ENCODE results near the gene PCBP4. TPM values are rescaled to one million over a fixed set of nuclear protein-coding genes. Genes with fewer than 3 reads are reported as not detected.

The PCBP4 gene
- polyA plus RNA-seq, 3 donors: 0.09 to 1.3 (median 0.22) TPM

DNA sequence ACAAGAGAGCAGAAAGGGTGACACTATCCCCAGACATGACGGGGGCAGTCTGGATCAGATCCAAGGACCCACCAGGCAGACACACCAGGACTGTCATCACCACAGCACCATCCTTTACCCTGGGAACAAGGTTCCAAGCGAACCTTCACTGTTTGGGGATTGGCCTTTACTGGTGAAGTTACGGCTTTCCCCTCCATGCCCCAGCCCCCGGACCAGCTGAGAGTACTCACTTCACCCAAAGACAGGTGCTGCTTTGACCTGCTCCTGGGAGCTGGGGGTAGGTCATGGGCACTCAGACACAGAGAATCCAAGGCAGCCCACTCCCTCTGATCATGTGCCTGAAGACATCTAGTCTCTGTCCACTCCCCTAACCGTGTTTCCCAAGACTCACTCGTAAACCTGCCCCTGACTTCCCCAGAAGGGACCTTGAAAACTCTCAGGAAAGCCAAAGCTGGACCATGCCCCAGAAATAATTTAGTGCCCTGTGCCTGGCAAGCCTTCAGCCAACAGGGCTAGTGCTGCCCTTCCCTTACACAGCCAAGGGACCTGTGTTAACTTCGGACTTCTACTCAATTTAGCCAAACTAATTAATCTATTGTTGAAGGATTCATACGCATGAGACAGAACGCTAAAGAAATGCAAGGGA is 28.4 kb downstream of the PCBP4 start:
- no peak overlapping the region for H3K27ac ChIP-seq (ENCODE audit: low read depth in 1 of 2, low read length in 2 of 2)
- H3K9me3 ChIP-seq (replicated peaks in 1 of 2; ENCODE audit: control insufficient read depth in 1 of 2, insufficient read depth in 1 of 2, low read length in 2 of 2): no peaks in the 10 kb centered on the region
- H3K36me3 ChIP-seq (replicated peaks in 1 of 2; ENCODE audit: control insufficient read depth in 1 of 2, insufficient read depth in 2 of 2, low read length in 2 of 2): peaks cover 38 to 55% of the 10 kb centered on the region in 2 donors
- H3K4me1 Mint-ChIP-seq: peaks cover 28% of the 10 kb centered on the region
- H3K27ac Mint-ChIP-seq: no peak overlapping the region
- no peaks in the 10 kb centered on the region for H4K20me1 ChIP-seq (ENCODE audit: insufficient read depth, low read length)
- TF ChIP-seq, protein P1, sequence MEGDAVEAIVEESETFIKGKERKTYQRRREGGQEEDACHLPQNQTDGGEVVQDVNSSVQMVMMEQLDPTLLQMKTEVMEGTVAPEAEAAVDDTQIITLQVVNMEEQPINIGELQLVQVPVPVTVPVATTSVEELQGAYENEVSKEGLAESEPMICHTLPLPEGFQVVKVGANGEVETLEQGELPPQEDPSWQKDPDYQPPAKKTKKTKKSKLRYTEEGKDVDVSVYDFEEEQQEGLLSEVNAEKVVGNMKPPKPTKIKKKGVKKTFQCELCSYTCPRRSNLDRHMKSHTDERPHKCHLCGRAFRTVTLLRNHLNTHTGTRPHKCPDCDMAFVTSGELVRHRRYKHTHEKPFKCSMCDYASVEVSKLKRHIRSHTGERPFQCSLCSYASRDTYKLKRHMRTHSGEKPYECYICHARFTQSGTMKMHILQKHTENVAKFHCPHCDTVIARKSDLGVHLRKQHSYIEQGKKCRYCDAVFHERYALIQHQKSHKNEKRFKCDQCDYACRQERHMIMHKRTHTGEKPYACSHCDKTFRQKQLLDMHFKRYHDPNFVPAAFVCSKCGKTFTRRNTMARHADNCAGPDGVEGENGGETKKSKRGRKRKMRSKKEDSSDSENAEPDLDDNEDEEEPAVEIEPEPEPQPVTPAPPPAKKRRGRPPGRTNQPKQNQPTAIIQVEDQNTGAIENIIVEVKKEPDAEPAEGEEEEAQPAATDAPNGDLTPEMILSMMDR (IDR thresholded peaks at IDR 0.05): no peak
- no peaks in the 10 kb centered on the region for H3K27me3 Mint-ChIP-seq (ENCODE audit: low read depth in 3 of 3)
- no peak for DNase-seq
- no peaks in the 10 kb centered on the region for H3K27me3 ChIP-seq (ENCODE audit: control insufficient read depth in 2 of 2, insufficient read depth in 2 of 2, low read length in 2 of 2)
- H3K4me3 ChIP-seq (replicated peaks in 1 of 3; ENCODE audit: low read depth in 2 of 3, low read length in 3 of 3): no peak overlapping the region
- H3K9ac ChIP-seq (ENCODE audit: insufficient read depth, low read length, poor library complexity, severe bottlenecking): no peak overlapping the region
- H3K9me3 Mint-ChIP-seq: peaks cover 0 to 2% (median 0%) of the 10 kb centered on the region in 7 donors
- H3K4me2 ChIP-seq (replicated peaks; ENCODE audit: extremely low read depth, low read length, poor library complexity, severe bottlenecking): no peak overlapping the region
- peaks cover 19% of the 10 kb centered on the region for H3K79me2 ChIP-seq (ENCODE audit: insufficient read depth, low read length)
- H3K4me1 ChIP-seq (ENCODE audit: control insufficient read depth in 1 of 2, insufficient read depth in 2 of 2, low read length in 2 of 2): peaks cover 22 to 27% of the 10 kb centered on the region in 2 donors
- 91% methylated on average over 3 of the region's 9 CpGs for WGBS (ENCODE audit: insufficient coverage)
- intact Hi-C loops (cut with micrococcal nuclease): loop anchor here in 1 of 2 donors (5.0 kb wide), 1 partner anchor 183 kb away; no protein-coding TSS in a partner anchor
- peaks cover 48 to 52% of the 10 kb centered on the region in 2 donors for H3K36me3 Mint-ChIP-seq
- H3K4me3 Mint-ChIP-seq: peak overlapping the region in 1 of 2 donors; percentile 9
- no peak overlapping the region for H2AFZ ChIP-seq (ENCODE audit: insufficient read depth, low read depth, low read length, poor library complexity, severe bottlenecking)

DNA sequence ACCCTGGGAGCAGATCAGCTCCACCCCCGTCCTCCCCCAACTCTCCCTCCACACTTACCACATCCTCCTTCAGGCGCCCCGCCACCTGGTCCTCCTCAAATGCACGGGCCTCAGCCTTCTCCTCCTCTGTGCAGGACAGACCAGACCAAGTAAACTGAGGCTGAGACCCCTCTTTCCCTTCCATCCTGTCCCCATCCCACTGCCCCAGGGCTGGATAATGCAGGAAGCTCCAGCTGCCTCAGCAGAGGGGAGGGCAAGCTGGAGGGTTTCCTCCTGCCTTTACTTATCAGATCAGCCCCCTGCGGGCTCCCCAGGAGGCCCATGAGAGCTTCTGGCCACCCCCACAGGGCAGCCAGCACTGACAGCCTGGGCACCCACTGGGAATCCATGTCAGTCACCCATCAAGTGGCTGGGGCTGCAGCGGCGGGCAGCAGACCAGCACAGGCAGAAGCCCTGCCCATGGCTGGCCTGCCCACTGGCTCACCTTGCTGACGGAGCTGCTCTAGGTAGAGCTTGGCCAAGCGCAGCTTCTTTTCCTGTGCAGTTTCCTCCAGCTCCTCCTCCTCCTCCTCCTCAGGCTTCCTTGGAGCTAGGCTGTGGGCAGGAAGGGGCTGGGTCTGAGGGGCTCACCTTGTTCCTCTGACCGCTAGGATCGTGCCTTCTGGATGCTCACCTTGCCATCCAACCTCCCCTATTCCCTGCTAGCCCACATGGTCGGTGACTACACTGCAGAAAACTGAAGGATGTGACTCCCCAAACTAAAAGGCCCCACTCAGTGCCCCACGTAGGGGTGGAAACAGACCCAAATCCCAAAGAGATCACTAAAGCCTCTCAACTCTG is 29.4 kb downstream of the PCBP4 start:
- Histone ChIP-seq H3K4me3 (replicated peaks in 1 of 3; ENCODE audit: low read depth in 2 of 3, low read length in 3 of 3) (no peak overlapping the region), H4K20me1 (ENCODE audit: insufficient read depth, low read length) (no peaks in the 10 kb centered on the region), H3K36me3 (replicated peaks in 1 of 2; ENCODE audit: control insufficient read depth in 1 of 2, insufficient read depth in 2 of 2, low read length in 2 of 2) (peaks cover 47 to 66% of the 10 kb centered on the region in 2 donors), H3K27me3 (ENCODE audit: control insufficient read depth in 2 of 2, insufficient read depth in 2 of 2, low read length in 2 of 2) (no peaks in the 10 kb centered on the region), H3K4me1 (ENCODE audit: control insufficient read depth in 1 of 2, insufficient read depth in 2 of 2, low read length in 2 of 2) (peaks cover 18 to 20% of the 10 kb centered on the region in 2 donors), H3K9me3 (replicated peaks in 1 of 2; ENCODE audit: control insufficient read depth in 1 of 2, insufficient read depth in 1 of 2, low read length in 2 of 2) (no peaks in the 10 kb centered on the region), H3K9ac (ENCODE audit: insufficient read depth, low read length, poor library complexity, severe bottlenecking) (no peak overlapping the region), H3K4me2 (replicated peaks; ENCODE audit: extremely low read depth, low read length, poor library complexity, severe bottlenecking) (no peak overlapping the region), H3K27ac (ENCODE audit: low read depth in 1 of 2, low read length in 2 of 2) (no peak overlapping the region), H2AFZ (ENCODE audit: insufficient read depth, low read depth, low read length, poor library complexity, severe bottlenecking) (no peak overlapping the region), H3K79me2 (ENCODE audit: insufficient read depth, low read length) (peaks cover 19% of the 10 kb centered on the region)
- WGBS (ENCODE audit: insufficient coverage): 100% methylated on average over 4 of the region's 13 CpGs
- DNase-seq: peak in 1 of 3 donors; percentile 3
- Mint-ChIP-seq H3K27ac (peak overlapping the region in 1 of 7 donors; percentile 40), H3K9me3 (peaks cover 0 to 2% (median 0%) of the 10 kb centered on the region in 7 donors), H3K36me3 (peaks cover 59 to 62% of the 10 kb centered on the region in 2 donors), H3K4me1 (peaks cover 24% of the 10 kb centered on the region), H3K4me3 (no peak overlapping the region), H3K27me3 (ENCODE audit: low read depth in 3 of 3) (no peaks in the 10 kb centered on the region)
- intact Hi-C loops (cut with micrococcal nuclease): loop anchor here in 1 of 2 donors (5.0 kb wide), 1 partner anchor 184 kb away; no protein-coding TSS in a partner anchor
- TF ChIP-seq, protein P1 (IDR thresholded peaks at IDR 0.05): no peak

Data from CD14-positive monocyte (primary cell).